ENCODE data around the gene SLC25A33. TPM values are rescaled to one million over a fixed set of nuclear protein-coding genes. Genes with fewer than 3 reads are reported as not detected.
"Not testable (repeated sequence)": the region's sequence is repeated elsewhere in the genome, so short reads cannot be mapped to it uniquely, and the experiment has no call there.

The SLC25A33 gene, protein sequence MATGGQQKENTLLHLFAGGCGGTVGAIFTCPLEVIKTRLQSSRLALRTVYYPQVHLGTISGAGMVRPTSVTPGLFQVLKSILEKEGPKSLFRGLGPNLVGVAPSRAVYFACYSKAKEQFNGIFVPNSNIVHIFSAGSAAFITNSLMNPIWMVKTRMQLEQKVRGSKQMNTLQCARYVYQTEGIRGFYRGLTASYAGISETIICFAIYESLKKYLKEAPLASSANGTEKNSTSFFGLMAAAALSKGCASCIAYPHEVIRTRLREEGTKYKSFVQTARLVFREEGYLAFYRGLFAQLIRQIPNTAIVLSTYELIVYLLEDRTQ
- total RNA-seq (2014; rRNA removed; shearing (Covaris generic)), result 11.3 and 15.5 TPM in 2 replicates

DNA sequence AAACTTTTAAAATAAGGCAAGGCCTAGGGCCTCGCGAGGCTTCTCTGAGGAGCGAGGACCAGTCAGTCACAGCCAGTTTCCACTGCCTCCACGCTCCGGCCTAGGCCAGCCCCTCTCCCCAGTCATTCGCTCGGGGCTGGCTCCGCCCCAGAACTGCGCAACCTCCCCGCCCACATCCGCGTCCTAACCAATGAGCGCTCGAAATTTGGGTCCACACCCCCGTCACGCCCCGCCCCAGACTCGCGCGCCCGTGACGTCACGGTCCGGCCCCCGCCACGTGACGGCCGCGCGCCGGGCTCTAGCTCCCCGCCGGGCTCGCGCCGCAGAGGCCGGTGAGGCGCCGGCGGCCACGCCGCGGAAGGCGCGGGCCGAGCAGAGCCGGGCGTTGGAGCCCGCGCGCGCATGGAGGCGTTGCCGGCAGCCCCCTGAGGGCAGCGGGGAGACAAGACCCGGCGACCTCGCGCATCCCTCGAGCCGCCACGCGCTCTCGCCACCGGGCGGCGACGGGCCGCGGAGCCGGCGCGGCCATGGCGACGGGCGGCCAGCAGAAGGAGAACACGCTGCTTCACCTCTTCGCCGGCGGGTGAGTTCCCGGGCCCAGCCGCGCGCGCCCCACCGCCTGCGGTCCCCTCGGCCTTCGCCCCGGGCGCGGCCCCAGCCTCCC is at the start of gene SLC25A33:
Gene SLC25A33 (plus strand): TSS at position 301 of the 664 bp plus-strand sequence. CDS start 227 bp downstream, at position 528.
- DNase-seq (ENCODE audit: low read depth), result peak; percentile 93

DNA sequence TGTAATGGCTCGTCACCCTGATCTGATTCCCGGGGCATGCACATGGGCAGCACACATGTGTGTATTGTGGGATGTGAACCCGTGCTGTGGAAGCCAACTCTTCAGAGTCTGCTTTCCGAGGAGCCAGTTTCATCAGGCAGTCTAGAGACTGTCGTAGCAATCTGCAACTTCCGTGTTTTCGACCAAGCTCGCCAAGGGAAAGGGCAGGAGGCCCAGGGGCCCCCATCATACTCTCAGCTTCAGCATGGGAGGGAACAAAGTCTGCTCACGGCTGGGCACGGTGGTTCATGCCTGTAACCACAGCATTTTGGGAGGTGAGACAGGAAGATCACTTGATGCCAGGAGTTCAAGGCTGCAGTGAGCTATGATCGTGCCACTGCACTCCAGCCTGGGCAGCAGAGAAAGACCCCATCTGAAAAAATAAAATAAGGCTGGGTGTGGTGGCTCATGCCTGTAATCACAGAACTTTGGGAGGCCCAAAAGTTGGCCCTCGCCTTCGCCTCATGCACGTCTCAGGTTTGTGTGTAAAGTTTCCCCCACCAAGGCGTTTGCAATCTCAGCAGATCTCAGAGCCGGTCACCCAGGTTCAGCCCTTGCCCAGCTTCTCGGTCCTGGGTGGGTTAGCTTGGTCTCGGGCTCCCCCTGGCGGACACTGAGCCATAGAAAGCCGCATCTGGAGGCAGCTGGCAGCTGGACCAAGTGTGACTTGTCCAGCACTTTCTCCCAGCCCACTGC is 48.5 kb upstream of the SLC25A33 start:
- peak; percentile 79 for DNase-seq (ENCODE audit: low read depth)

DNA sequence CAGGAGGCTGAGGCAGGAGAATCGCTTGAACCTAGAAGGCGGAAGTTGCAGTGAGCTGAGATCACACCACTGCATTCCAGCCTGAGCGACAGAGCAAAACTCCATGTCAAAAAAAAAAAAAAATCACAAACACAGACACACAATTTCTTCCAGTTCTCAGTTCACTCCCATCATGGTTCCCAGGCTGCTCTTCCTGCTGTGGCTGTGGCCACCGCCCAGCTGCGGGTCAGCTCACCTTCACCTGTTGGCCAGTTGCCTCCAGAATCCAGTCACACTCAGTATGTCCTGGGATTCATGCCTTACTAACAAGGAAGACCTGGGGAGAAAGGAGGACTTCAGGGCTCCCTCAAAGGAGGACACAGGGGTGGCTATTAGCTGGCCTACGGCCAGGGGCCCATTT is 45.9 kb upstream of the SLC25A33 start:
- DNase-seq (ENCODE audit: low read depth), result no peak

DNA sequence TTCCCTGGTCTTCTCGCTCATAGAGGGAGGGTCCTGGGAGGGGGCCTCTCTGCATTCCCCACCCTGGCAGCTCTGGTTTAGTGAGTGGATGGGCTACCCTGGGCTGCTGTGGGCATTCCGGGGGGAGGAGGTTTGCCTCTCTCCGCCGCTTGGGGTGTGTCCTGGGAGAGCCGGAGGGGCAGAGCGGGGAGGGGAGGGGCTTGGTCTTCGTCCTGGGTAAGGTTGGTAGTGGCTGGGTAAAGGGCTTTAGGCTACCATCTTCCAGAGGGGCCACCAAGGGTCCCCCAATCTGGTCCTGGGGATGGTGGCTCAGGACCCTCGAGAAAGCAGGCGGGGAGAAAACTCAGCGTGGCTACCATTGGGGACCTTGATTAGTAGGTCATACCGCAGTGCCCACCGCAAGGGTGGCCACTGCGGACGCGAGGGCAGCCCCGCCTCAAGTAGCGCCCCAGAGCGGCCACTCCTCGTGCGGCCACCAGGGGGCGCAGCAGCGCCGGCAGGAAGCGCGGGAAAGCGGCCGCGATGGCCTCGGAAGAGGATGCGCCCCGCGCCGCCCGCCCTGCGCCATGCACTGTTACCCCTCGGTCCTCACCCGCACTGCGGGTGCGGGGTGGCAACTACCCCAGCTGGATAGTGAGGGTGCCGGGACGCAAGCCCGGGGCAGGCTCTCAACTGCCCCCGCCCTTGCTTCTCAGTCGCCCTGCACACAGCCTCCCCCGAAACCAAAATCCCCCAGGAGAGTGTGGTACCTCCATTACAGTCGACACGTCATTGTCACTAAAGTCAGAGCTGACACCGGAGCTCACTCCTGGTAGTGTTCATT is 44.1 kb upstream of the SLC25A33 start:
- DNase-seq (ENCODE audit: low read depth), result peak; percentile 46

DNA sequence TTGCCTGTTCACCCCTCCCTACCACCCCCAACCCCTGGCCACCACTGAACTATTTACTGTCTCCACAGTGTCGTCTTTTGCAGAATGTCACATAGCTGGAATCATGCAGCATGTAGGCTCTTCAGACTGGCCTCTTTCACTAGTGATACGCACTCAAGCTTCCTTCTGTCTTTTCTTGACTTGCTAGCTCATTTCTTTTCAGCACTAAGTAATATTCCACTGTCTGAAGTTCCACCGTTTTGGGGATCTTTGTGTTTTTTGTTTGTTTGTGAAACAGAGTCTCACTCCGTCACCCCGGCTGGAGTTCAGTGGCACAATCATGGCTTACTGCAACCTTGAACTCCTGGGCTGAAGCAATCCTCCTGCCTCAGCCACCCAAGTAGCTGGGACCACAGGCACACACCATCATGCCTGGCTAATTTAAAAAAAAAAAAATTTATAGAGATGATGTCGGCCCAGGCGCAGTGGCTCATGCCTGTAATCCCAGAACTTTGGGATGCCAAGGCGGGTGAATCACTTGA is 43.4 kb upstream of the SLC25A33 start:
- DNase-seq (ENCODE audit: low read depth), result no peak

DNA sequence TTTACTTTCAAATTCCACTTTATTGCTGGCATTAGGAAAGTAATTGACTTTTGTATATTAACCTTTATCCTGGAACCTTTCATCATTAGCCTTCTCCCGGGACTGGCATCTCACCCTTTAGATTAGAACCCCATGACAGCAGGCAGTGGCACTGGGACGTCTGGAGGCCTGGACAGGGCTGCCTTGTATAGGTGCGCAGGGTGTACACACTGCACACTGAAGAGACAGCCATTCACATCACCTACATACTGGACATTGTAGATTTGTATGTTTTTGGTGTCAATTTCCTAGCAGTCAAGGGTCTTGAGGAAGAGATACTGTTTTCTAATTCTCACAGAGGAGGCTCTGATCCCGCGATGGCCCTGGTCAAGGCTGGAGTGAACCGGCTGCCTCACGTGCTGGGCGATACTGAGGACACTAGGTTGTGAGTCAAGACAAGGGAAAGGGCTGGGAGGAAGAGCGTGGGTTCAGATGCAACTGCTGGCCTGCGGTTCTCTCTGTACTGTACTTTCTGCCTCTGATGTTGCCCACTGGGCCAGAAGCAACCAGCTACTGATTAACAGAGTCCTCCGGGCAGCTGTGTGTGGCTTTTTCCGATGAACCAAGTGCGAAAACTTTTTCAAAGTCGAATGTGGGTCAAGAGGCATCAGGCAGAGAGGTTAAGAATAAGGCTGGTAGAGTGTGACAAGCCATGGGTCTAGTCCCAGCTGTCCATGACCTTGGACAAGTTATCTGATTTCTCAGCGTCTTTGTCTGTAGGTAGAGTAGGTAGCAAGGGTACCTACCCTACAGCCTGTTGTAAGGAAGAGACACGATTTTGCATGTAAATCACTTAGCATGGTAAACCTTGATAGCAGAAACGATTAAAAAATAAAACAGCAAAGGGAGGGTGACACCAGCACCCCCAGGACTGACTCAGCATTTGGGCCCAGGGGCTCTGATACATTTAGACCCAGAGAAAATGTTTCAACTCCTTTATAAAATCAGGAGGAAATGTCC is 38.2 kb upstream of the SLC25A33 start:
- DNase-seq (ENCODE audit: low read depth), result no peak

DNA sequence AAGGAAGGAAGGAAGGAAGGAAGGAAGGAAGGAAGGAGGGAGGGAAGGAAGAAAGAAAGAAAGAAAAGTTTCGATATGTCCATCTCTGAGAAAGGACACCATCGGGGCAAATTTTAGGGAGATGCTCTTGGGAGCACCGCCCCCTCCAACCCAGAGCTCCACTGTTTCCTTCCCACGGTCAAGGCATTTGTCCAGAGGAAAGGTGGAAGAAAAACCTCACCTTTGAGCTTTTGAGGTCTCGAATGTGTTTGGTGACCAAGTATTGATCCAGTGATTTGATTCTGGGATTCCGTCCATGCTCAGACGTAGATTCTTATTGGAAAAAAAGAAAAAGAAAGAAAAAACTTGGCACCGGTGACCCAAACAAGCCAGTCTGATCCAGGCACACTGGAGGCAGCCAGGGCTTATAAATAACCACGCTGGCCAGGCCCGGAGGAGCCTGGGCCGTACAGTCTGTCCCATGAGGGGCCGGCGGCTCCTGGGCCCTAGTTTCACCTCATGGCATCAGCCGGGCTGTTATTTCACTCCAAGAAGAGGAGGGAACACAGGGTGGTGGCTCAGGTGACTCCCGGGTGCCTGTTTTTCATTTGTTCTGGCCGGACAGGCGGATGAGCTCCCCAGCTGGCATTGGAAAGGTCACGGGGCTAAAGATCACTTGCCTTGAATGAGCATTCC is 36.1 kb upstream of the SLC25A33 start:
- no peak for DNase-seq (ENCODE audit: low read depth)

DNA sequence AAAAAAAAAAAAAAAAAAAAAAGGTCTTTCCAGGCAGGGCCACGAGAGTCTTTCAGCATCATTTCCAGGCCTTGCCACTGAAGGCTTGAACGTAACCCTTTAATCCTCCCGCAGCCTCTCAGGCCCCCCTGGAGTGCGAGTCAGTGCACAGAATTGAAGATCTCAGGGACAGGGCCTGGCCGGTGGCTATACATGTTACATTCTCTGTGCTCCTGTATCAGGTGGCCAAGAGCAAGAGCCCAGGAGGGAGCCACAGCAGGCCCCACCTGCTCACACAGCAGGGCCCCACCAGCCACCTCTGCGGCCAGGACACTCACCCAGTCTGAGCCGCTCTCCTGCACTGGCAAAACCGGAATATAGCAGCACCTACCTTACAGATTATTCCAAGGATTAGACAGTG is 34.1 kb upstream of the SLC25A33 start:
- DNase-seq (ENCODE audit: low read depth), result no peak

DNA sequence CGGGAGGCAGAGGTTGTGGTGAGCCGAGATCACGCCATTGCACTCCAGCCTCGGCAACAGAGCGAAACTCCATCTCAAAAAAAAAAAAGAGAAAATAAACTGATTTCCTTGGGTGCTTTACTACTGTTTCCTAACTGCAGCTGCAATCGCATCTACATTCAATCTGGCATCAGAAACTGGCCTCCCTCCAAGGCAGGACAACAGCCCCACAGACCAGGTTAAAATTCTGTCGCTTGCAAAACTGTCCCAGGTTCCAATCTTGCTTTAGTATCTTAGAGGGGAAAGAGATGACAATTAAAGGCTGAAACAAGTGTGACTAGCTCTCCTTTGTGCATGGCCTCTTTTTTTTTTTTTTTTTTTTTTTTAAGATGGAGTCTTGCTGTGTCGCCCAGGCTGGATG is 32.4 kb upstream of the SLC25A33 start:
- DNase-seq (ENCODE audit: low read depth), result no peak

DNA sequence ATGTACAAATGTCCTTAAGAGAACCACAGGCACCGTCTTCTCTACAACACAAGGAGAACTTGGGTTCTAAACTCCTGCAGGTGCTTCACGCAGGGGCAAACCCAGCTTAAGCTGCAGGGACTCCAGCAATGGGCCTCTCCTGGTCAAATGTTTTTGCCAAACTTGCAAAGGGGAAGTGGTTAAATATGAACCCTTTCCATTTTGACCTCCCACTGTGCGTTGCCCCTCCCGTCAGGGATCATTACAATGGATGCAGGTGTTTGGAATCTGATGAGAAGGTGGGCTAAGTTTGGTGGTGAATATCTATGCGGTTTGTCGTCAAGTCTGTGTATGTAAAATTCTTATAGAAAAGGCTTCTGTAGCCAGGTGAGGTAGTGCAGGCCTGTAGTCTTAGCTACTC is 29.1 kb upstream of the SLC25A33 start:
- no peak for DNase-seq (ENCODE audit: low read depth)

DNA sequence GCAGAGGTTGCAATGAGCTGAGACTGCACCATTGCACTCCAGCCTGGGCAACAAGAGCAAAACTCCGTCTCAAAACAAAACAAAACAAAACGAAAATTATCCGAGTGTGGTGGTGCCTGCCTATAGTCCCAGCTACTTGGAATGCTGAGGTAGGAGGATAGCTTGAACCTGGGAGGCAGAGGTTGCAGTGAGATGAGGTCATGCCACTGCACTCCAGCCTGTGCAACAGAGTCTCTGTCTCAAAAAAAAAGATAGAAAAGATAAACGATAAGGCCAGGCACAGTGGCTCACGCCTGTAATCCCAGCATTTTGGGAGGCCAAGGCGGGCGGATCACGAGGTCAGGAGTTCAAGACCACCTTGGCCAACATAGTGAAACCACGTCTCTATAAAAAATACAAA is 23.7 kb upstream of the SLC25A33 start:
- DNase-seq (ENCODE audit: low read depth), result not testable (repeated sequence)

DNA sequence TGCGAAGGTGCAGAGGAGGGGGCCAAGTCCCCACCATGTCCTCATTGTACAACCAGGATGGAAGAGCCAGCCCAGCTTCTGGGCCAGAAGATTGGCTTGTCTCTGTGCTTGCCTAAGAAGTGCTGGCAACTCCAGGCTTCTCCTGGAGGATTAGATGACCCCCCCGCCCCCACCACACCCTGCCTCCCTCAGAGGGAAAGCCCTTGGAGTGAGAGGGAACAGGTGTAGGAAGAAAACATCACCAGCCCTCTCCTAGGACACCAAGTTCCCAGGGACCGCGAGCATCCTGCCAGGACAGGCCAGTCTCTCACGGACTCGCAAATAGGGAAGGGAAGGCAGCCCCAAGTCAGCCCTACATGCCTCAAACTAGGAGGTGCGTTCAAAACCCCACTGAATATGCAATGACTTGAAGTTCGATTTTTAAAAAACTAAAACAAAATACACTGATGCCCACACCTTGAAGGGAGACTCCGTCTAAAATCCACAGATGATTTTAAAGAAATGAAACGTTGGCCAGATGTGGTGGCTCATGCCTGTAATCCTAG is 20.7 kb upstream of the SLC25A33 start:
- no peak for DNase-seq (ENCODE audit: low read depth)

DNA sequence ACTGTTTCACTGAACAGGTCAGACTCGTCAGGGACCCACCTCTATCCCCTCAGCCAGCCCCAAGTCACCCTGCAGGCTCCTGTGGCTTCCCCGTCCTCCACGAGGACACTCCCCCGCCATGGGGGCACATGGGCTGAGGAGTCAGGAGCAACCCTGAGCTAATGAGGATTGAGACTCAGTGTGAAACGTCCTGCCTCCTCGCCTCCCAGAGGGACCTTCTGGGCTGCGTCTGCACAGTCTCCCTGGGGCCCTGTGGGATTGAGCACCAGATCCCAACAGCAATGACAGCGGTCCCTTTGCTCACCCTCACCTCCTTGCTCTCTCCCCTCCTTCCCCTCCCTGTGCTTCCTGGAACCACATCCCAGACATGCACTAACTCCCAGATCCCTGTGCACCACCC is 18.9 kb upstream of the SLC25A33 start:
- DNase-seq (ENCODE audit: low read depth), result no peak

DNA sequence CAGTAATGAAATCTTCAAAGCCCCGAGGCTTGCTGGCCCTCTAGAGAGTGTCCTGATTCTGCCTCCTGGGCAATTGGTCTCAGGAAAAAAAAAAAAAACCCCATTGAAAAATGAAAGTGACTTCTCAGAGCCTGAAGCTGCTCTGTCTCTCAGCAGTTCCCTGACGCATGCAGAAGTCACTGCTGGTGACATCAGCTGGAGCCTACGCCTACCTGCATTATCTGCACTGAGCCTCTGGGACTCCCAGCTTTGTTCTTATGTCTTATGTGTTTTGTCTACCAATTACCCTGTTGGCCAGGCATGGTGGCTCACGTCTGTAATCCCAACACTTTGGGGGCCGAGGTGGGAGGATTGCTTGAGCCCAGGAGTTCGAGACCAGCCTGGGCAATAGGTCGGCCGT is 10.1 kb upstream of the SLC25A33 start:
- DNase-seq (ENCODE audit: low read depth), result peak; percentile 76

DNA sequence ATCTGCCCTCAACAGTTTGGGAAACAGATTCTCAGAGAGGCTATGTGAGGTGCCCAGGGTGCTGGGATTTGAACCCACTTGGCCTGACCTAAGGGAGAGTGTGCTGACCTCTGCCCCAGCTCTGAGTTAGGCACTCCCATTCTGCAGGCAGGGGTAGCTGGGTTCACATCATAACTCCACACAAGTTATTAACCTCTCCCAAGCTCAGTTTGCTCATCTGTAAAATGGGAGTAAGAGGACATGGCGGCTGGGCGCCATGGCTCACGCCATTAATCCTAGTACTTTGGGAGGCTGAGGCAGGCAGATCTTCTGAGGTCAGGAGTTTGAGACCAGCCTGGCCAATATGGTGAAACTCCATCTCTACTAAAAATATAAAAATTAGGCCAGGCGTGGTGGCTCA is 8.9 kb upstream of the SLC25A33 start:
- no peak for DNase-seq (ENCODE audit: low read depth)

DNA sequence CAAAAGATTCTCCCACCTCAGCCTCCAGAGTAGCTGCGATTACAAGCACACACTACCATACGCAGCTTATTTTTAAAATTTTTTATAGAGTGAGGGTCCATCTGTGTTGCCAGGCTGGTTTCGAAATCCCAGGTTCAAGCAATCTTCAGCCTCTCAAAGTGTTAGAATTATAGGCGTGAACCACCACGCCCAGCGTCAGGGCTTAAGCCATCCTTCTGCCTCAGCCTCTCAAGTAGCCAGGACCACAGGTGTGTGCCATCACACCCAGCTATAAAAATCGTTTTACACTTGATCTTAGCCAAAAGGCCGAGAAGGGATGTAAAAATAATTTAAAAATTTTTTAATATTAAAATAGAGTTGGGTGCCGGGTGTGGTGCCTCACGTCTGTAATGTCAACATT is 4.3 kb upstream of the SLC25A33 start:
- DNase-seq (ENCODE audit: low read depth), result no peak

DNA sequence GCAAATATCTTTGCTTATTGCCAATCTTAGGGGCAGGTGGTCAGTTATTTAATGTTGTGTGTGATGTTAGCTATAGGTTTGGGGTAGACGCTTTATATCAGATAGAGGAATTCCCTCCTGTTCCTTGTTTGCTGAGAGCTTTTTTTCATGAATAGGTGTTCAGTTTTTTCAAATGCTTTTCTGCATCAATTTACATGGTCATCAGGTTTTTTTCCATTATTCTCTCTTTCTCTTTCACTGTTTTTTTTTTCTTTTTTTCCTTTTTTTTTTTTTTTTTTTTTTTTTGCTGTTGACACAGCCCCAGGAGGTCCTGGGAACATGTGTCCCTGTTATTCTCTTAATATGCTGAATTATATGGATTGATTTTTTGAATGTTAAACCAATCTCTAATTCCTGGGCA is 3.0 kb upstream of the SLC25A33 start:
- no peak for DNase-seq (ENCODE audit: low read depth)

DNA sequence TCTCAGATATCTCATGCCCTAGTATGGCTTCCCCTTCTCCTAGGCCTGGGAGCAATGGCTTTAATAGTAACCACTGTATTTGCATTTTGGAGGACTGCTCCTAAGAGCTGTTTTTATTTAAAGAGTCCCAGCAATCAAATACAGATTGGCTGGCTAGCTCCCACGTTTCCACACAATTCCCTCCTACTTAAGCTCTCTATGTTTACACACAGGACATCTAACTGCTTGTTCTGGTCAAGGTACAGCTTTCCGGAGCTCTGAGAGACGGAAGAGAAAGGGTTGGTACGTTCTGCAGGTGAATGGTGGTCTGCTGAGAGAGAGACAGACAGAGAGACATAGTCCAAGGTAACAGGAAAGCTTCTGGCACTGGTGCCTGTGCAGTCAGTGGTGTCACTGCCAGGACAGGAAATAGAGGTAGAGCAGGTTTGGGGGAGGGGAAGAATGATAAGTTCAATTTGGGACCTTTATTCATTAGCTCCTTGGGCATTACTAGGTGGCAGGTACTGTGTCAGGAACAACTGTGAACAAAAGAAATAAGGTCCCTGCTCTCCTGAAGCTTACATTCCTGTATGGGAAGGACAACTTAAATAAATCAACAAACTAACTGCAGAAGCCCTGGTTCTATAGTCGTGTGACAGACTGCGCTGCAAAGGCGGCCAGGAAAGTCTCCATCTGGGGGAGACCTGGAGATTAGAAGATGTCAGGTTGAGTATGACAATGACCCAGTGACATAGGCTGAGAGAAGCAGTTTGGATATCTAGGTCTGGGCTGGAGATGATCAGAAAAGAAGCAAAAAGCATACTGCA is 1.2 kb upstream of the SLC25A33 start:
- no peak for DNase-seq (ENCODE audit: low read depth)
